22Rv1 (cell line): ENCODE data around the gene RNF8.

ENCODE experiments used
- ZFX ChIP-seq: fragments of 450-650 bp; IDR thresholded peaks from 2 replicates; pipeline ENCODE4 v1.6.1; 2017; ENCODE audit warnings: antibody characterized with exemption, borderline replicate concordance
- TF ChIP-seq, protein P1 (sequence below): fragments of 450-650 bp; IDR thresholded peaks from 2 replicates; pipeline ENCODE4 v1.5.1; 2017; ENCODE audit warnings: mild to moderate bottlenecking

DNA sequence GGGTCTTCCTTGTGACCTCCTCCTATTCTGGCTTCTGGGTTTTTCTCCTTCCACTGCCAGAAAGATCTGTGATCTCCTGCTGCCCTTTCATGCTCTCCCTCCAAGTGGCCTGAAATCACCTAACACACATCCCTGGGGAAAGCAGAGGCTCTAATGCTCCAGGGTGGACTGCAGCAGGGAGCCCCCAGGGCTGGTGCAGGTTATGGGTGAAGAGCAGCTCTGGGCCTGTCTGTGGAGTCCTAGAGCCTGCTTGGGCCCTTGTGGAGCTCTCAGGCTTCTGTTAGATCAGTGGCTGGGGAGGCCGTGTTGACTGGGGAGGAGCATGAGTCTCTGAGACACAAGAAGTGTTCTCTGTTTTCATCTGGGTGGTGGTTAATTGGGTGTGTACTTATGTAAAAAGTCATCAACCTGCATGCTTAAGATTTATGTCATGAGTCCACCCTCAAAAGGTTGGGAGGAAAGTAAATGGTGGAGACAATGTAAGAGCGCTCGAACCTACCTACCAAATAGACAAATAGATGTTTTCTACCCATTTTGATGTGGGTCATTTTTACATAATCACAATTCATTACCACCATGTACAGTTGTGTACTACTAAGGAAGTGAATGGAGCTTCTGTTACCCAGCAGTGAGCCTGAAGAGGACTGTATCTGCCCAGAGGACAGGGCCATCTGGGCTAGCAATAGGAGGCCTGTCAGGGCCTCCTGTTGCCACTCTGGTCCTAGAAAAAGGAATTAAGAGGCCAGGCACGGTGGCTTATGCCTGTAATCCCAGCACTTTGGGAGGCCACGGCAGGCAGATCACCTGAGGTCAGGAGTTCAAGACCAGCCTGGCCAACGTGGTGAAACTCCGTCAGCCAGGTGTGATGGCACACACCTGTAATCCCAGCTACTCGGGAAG is 32.0 kb upstream of the RNF8 start:
- TF ChIP-seq, protein P1, sequence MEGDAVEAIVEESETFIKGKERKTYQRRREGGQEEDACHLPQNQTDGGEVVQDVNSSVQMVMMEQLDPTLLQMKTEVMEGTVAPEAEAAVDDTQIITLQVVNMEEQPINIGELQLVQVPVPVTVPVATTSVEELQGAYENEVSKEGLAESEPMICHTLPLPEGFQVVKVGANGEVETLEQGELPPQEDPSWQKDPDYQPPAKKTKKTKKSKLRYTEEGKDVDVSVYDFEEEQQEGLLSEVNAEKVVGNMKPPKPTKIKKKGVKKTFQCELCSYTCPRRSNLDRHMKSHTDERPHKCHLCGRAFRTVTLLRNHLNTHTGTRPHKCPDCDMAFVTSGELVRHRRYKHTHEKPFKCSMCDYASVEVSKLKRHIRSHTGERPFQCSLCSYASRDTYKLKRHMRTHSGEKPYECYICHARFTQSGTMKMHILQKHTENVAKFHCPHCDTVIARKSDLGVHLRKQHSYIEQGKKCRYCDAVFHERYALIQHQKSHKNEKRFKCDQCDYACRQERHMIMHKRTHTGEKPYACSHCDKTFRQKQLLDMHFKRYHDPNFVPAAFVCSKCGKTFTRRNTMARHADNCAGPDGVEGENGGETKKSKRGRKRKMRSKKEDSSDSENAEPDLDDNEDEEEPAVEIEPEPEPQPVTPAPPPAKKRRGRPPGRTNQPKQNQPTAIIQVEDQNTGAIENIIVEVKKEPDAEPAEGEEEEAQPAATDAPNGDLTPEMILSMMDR = no peak
- no peak for TF ChIP-seq ZFX
